HG03139 (cell line): ENCODE results near the gene NINJ1.
"Not testable (repeated sequence)": the region's sequence is repeated elsewhere in the genome, so short reads cannot be mapped to it uniquely, and the experiment has no call there.

Experiments used
- ATAC-seq: cut with Tn5 transposase; IDR thresholded peaks from one replicate; pipeline ENCODE4 v1.9.1; 2021; ENCODE audit not compliant: unreplicated experiment

NINJ1 gene

GRCh38 chr9:93107151-93107824 is 26.8 kb downstream of the NINJ1 start:
- no peak for ATAC-seq

GRCh38 chr9:93105620-93106019 is 28.4 kb downstream of the NINJ1 start:
- no peak for ATAC-seq

GRCh38 chr9:93101086-93101485 is 33.0 kb downstream of the NINJ1 start:
- not testable (repeated sequence) for ATAC-seq

- ATAC-seq, result no peak
These were observed 33.8 kb downstream of the NINJ1 start for GRCh38 chr9:93100276-93100636.

GRCh38 chr9:93099551-93100275 is 34.3 kb downstream of the NINJ1 start:
- ATAC-seq, result no peak

- ATAC-seq, result no peak
These were observed 35.7 kb downstream of the NINJ1 start for GRCh38 chr9:93098236-93098946.

GRCh38 chr9:93097511-93098201 is 36.4 kb downstream of the NINJ1 start:
- no peak for ATAC-seq

- ATAC-seq, result no peak
These were observed 37.2 kb downstream of the NINJ1 start for GRCh38 chr9:93096811-93097382.

GRCh38 chr9:93096131-93096802 is 37.8 kb downstream of the NINJ1 start, which contains the start of gene CARD19:
Gene CARD19 (plus strand): TSS chr9:93096217. CDS start chr9:93096346, 129 bp downstream.
- ATAC-seq, result peak; percentile 4

- peak; percentile 49 for ATAC-seq
These were observed 38.6 kb downstream of the NINJ1 start for GRCh38 chr9:93095205-93096130.

GRCh38 chr9:93094658-93095204 is 39.3 kb downstream of the NINJ1 start:
- no peak for ATAC-seq

- no peak for ATAC-seq
These were observed 40.0 kb downstream of the NINJ1 start for GRCh38 chr9:93093877-93094657.

GRCh38 chr9:93093127-93093876 is 40.7 kb downstream of the NINJ1 start:
- ATAC-seq, result no peak

GRCh38 chr9:93092251-93092991 is 41.6 kb downstream of the NINJ1 start:
- no peak for ATAC-seq

- ATAC-seq, result no peak
These were observed 42.5 kb downstream of the NINJ1 start for GRCh38 chr9:93091453-93092081.

- no peak for ATAC-seq
These were observed 43.0 kb downstream of the NINJ1 start for GRCh38 chr9:93091056-93091452.
